Stimulated activated memory B cell treated with anti-CD40 and anti-IgM and Interleukin-4, amounts not matched to agents 10 μg/mL and 1 μg/mL and 100 μg/mL, for 72 hours (primary cell): ENCODE data around the gene TSPAN11.

Source experiments
- ATAC-seq: fragments of 150-1000 bp; cut with Tn5 transposase; 2 replicates; pipeline ENCODE4 v1.10.0; 2021
- H3K27ac Mint-ChIP-seq: one replicate; pipeline ENCODE4 v1.8.0; 2022; ENCODE audit warnings: mild to moderate bottlenecking, mixed read lengths
- H3K27me3 Mint-ChIP-seq: one replicate; pipeline ENCODE4 v1.8.0; 2022; ENCODE audit warnings: mixed read lengths
- H3K36me3 Mint-ChIP-seq: one replicate; pipeline ENCODE4 v1.8.0; 2022; ENCODE audit warnings: mixed read lengths
- H3K4me1 Mint-ChIP-seq: one replicate; pipeline ENCODE4 v1.8.0; 2022; ENCODE audit warnings: mixed read lengths
- H3K4me3 Mint-ChIP-seq: one replicate; pipeline ENCODE4 v1.8.0; 2022; ENCODE audit warnings: mild to moderate bottlenecking, moderate library complexity, mixed read lengths
- H3K9me3 Mint-ChIP-seq: one replicate; pipeline ENCODE4 v1.8.0; 2022; ENCODE audit warnings: mixed read lengths

The TSPAN11 gene

GRCh38 chr12:30962047-30962446 is 35.5 kb downstream of the TSPAN11 start:
- H3K4me1 Mint-ChIP-seq = peaks cover 8% of the 10 kb centered on the region
- no peaks in the 10 kb centered on the region for H3K9me3 Mint-ChIP-seq
- no peak for ATAC-seq
- peaks cover 50% of the 10 kb centered on the region for H3K27me3 Mint-ChIP-seq
- H3K27ac Mint-ChIP-seq = no peak overlapping the region
- H3K36me3 Mint-ChIP-seq = no peaks in the 10 kb centered on the region
- no peak overlapping the region for H3K4me3 Mint-ChIP-seq

GRCh38 chr12:30963709-30964564 is 37.4 kb downstream of the TSPAN11 start:
- Mint-ChIP-seq H3K27ac (no peak overlapping the region), H3K27me3 (peaks cover 38% of the 10 kb centered on the region), H3K4me1 (peaks cover 8% of the 10 kb centered on the region), H3K36me3 (no peaks in the 10 kb centered on the region), H3K4me3 (no peak overlapping the region), H3K9me3 (no peaks in the 10 kb centered on the region)
- ATAC-seq = no peak

- H3K4me3 Mint-ChIP-seq = no peak overlapping the region
- no peaks in the 10 kb centered on the region for H3K9me3 Mint-ChIP-seq
- H3K27me3 Mint-ChIP-seq = peaks cover 27% of the 10 kb centered on the region
- ATAC-seq = no peak
- no peaks in the 10 kb centered on the region for H3K36me3 Mint-ChIP-seq
- peaks cover 8% of the 10 kb centered on the region for H3K4me1 Mint-ChIP-seq
- no peak overlapping the region for H3K27ac Mint-ChIP-seq
These were observed 38.5 kb downstream of the TSPAN11 start for GRCh38 chr12:30964896-30965612.

- no peak for ATAC-seq
- Mint-ChIP-seq H3K9me3 (no peaks in the 10 kb centered on the region), H3K4me3 (no peak overlapping the region), H3K36me3 (no peaks in the 10 kb centered on the region), H3K4me1 (peaks cover 8% of the 10 kb centered on the region), H3K27me3 (peaks cover 27% of the 10 kb centered on the region), H3K27ac (no peak overlapping the region)
These were observed 39.1 kb downstream of the TSPAN11 start for GRCh38 chr12:30965613-30965985.

DNA sequence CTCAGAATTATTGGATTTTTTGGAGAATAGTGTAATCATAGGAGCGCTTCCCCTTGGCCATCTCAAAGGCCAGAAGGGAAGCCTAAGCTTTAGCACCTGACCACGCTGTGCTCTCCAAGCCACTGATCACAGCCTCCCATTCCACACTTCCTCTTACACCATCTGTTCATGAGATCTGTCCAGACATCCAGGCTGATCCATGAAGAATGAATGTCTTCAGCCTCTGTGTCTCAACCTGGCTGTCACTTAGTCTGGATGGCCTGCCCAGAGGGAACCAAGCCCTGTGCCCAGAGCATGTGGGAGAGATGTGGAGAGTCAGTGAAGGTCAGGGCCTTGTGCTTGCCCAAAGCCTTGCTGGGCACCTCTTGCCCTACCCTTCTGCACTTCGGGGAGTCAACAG is 40.5 kb downstream of the TSPAN11 start:
- Mint-ChIP-seq H3K4me3 (no peak overlapping the region), H3K4me1 (peaks cover 8% of the 10 kb centered on the region), H3K36me3 (no peaks in the 10 kb centered on the region), H3K27ac (no peak overlapping the region), H3K9me3 (no peaks in the 10 kb centered on the region), H3K27me3 (peaks cover 32% of the 10 kb centered on the region)
- no peak for ATAC-seq

DNA sequence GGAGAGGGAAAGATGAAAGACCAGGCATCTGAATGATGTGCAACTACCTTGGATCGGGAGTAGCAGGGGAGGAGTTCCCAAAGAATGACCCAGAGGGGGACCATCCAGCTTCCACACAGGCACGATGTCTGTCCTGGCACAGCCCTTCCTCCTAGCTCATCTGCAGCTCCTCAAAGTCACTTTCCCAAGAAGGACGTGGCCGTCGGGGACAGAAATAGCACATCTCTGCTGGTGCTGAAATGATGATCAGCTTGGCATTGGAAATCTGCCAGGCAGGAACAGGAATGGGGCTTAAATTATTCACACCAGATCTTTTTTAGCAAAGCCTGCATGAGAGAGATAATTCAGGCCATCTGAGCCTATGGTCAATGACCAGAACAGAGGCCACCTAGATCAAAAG is 41.7 kb downstream of the TSPAN11 start:
- Mint-ChIP-seq H3K9me3 (no peaks in the 10 kb centered on the region), H3K27ac (no peak overlapping the region), H3K4me3 (no peak overlapping the region), H3K27me3 (peaks cover 32% of the 10 kb centered on the region), H3K36me3 (no peaks in the 10 kb centered on the region), H3K4me1 (peaks cover 8% of the 10 kb centered on the region)
- no peak for ATAC-seq

GRCh38 chr12:30969006-30969405 is 42.5 kb downstream of the TSPAN11 start:
- no peak for ATAC-seq
- Mint-ChIP-seq H3K9me3 (no peaks in the 10 kb centered on the region), H3K27ac (no peak overlapping the region), H3K4me3 (no peak overlapping the region), H3K4me1 (peaks cover 7% of the 10 kb centered on the region), H3K36me3 (no peaks in the 10 kb centered on the region), H3K27me3 (peaks cover 29% of the 10 kb centered on the region)

DNA sequence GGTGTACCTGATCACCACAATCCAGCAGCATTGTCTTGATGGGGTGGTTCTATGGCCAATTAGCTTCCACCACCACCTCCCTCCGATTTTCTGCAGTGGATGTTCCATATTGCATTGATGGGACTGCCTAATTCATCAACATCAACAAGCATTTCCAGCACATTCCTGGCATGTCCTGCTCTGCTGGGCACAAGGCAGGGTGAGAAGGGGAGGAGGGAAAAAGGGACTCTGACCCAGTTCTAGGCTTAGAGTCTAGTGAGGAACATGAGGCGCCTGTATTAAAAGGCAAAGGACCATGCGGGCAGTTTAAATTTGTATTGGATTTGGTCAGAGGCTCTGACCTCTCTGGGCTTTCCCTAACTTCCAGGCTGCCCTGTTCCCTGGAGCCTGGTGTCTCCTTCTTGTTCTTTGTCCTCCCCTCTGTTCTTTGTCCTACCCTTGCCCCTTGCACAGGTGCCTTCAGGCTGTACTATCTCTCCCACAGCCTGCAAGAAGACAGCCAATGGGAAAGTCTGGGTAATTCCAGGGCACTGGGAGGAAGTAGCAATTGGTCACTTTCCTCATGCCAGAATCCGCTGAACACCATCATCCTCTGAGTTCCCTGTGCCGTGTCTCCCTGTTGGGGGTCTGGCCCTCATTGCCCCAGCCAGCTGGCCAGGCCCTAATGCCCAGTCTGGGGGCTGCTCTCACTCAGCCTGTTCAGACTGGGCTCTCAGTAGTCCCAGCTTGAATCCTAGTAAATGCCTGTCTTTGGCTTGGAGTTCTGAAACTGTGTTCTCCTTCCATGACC is 43.3 kb downstream of the TSPAN11 start:
- H3K4me3 Mint-ChIP-seq = no peak overlapping the region
- no peak for ATAC-seq
- no peak overlapping the region for H3K27ac Mint-ChIP-seq
- no peaks in the 10 kb centered on the region for H3K4me1 Mint-ChIP-seq
- no peaks in the 10 kb centered on the region for H3K36me3 Mint-ChIP-seq
- no peaks in the 10 kb centered on the region for H3K9me3 Mint-ChIP-seq
- H3K27me3 Mint-ChIP-seq = peaks cover 21% of the 10 kb centered on the region

GRCh38 chr12:30970559-30971197 is 44.1 kb downstream of the TSPAN11 start:
- Mint-ChIP-seq H3K4me3 (no peak overlapping the region), H3K4me1 (no peaks in the 10 kb centered on the region), H3K27ac (no peak overlapping the region), H3K27me3 (peaks cover 21% of the 10 kb centered on the region), H3K9me3 (no peaks in the 10 kb centered on the region), H3K36me3 (no peaks in the 10 kb centered on the region)
- ATAC-seq = no peak

DNA sequence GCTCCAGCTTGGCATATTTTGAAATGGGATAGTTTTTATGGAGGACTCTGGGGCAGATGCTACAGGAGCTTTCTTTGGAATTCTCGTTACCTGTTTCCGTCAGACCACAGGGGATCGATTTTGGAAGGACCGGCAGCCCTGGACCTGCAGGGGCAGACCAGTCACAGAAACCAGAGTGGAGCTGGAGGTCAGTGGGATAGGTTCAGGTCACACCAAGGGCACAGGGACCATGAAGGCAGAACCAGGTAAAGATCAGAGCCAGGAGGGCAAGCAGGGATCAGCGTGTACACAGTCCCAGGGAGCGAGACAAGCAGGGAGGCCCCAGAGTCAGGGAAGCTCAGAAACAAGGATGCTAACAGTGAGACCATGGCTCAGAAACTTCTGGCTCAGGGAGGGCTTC is 45.5 kb downstream of the TSPAN11 start:
- ATAC-seq = no peak
- no peaks in the 10 kb centered on the region for H3K36me3 Mint-ChIP-seq
- no peaks in the 10 kb centered on the region for H3K9me3 Mint-ChIP-seq
- peaks cover 26% of the 10 kb centered on the region for H3K27me3 Mint-ChIP-seq
- no peak overlapping the region for H3K4me3 Mint-ChIP-seq
- H3K4me1 Mint-ChIP-seq = no peaks in the 10 kb centered on the region
- no peak overlapping the region for H3K27ac Mint-ChIP-seq

DNA sequence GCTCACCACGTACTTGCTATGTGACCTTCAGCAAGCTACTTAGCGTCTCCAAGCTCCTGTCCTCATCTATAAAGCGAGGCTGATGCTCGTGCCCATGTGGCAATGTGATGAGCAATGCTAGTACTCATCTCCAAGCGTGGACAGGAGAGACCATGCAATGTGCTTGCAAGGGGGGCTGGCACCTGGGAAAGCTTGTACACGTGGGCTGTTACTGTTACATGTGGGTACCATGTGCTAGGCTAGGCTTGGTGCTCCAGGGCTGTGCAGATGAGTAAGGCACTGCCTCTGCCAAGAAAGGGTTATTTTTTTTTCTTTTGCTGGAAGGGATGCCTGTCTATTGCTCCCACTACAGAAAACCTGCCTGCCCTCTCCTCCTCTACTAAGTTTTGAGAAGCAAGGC is 46.6 kb downstream of the TSPAN11 start:
- Mint-ChIP-seq H3K36me3 (no peaks in the 10 kb centered on the region), H3K9me3 (no peaks in the 10 kb centered on the region), H3K27ac (no peak overlapping the region), H3K27me3 (peaks cover 34% of the 10 kb centered on the region), H3K4me1 (no peaks in the 10 kb centered on the region), H3K4me3 (no peak overlapping the region)
- ATAC-seq = no peak

GRCh38 chr12:30973830-30974229 is 47.3 kb downstream of the TSPAN11 start:
- Mint-ChIP-seq H3K27ac (no peak overlapping the region), H3K27me3 (peaks cover 34% of the 10 kb centered on the region), H3K9me3 (no peaks in the 10 kb centered on the region), H3K4me3 (no peak overlapping the region), H3K4me1 (no peaks in the 10 kb centered on the region), H3K36me3 (no peaks in the 10 kb centered on the region)
- no peak for ATAC-seq

- H3K27ac Mint-ChIP-seq = no peak overlapping the region
- H3K36me3 Mint-ChIP-seq = no peaks in the 10 kb centered on the region
These were observed 48.4 kb downstream of the TSPAN11 start for GRCh38 chr12:30974746-30975500.

GRCh38 chr12:30975581-30975980 is 49.0 kb downstream of the TSPAN11 start:
- H3K4me3 Mint-ChIP-seq = no peak overlapping the region
- H3K36me3 Mint-ChIP-seq = no peaks in the 10 kb centered on the region
- no peaks in the 10 kb centered on the region for H3K9me3 Mint-ChIP-seq
- ATAC-seq = no peak
- H3K4me1 Mint-ChIP-seq = no peaks in the 10 kb centered on the region
- no peak overlapping the region for H3K27ac Mint-ChIP-seq
- peaks cover 38% of the 10 kb centered on the region for H3K27me3 Mint-ChIP-seq

More at GRCh38 chr12:30974746-30975500, 48.4 kb downstream of the TSPAN11 start:
- no peak for ATAC-seq
- H3K4me3 Mint-ChIP-seq = no peak overlapping the region
- peaks cover 40% of the 10 kb centered on the region for H3K27me3 Mint-ChIP-seq
- no peaks in the 10 kb centered on the region for H3K4me1 Mint-ChIP-seq
- no peaks in the 10 kb centered on the region for H3K9me3 Mint-ChIP-seq
